Endothelial cell of umbilical vein (primary cell): ENCODE data around the gene REPS2. TPM values are rescaled to one million over a fixed set of nuclear protein-coding genes. Genes with fewer than 3 reads are reported as not detected.
"Not testable (repeated sequence)": the region's sequence is repeated elsewhere in the genome, so short reads cannot be mapped to it uniquely, and the experiment has no call there.

Experiments
- BruUV-seq: library from RNA; stranded (reverse); fragments of 400-500 nt; replicated peaks from 2 replicates; lab custom pipeline; 2021; lab: Mats Ljungman, UMichigan
- CTCF ChIA-PET: fragments of 300-600, 350-600 bp; sonication (Branson Sonifier 250); formaldehyde crosslinking; loops from one replicate; lab custom pipeline; 2021; ENCODE audit warnings: antibody characterized with exemption, inconsistent platforms; lab: Charles Lee
- POLR2A ChIA-PET: fragments of 300-600, 350-600 bp; sonication (Branson Sonifier 250); formaldehyde crosslinking; loops from one replicate; lab custom pipeline; 2021; ENCODE audit warnings: antibody characterized with exemption, inconsistent platforms; lab: Charles Lee
- DNase-seq: peaks from one replicate; pipeline ENCODE4 v3.0.0-alpha.2; 2011; ENCODE audit warnings: low read depth, low spot score
- FAIRE-seq: peaks from 2 replicates; lab custom pipeline; 2011; peaks lifted over from hg19 to GRCh38; lab: Jason Lieb, UNC
- H2AFZ ChIP-seq: 2 replicates; pipeline ENCODE4 v1.6.0; 2012; ENCODE audit warnings: low read depth, low read length, control low read depth, inconsistent platforms
- H3K27ac ChIP-seq: 2 replicates; pipeline ENCODE4 v1.5.1; 2011; ENCODE audit warnings: low read depth, mild to moderate bottlenecking, control low read depth, low read length, moderate library complexity; ENCODE audit not compliant: insufficient read depth
- H3K27me3 ChIP-seq, 2 experiments: 2 replicates each; pipeline versions ENCODE4 v1.6.0 to v1.6.1; 2011; ENCODE audit warnings: low read length in 2 of 2, mixed read lengths in 1 of 2; ENCODE audit not compliant: control insufficient read depth in 2 of 2, insufficient read depth in 2 of 2
- H3K36me3 ChIP-seq, 2 experiments: 2 replicates in 1 of 2; 3 replicates in 1 of 2; pipeline ENCODE4 v1.5.1; 2011; ENCODE audit warnings: low read length in 2 of 2, mild to moderate bottlenecking in 1 of 2, moderate library complexity in 1 of 2; ENCODE audit not compliant: control insufficient read depth in 2 of 2, insufficient read depth in 2 of 2; ENCODE audit errors: extremely low read depth in 1 of 2
- H3K4me1 ChIP-seq: 3 replicates; pipeline ENCODE4 v1.5.1; 2011; ENCODE audit warnings: mild to moderate bottlenecking, low read length; ENCODE audit not compliant: control insufficient read depth, insufficient read depth; ENCODE audit errors: extremely low read depth
- H3K4me2 ChIP-seq: 2 replicates; pipeline ENCODE4 v1.6.1; 2011; ENCODE audit warnings: low read length, control low read depth, mixed read lengths; ENCODE audit not compliant: insufficient read depth
- H3K4me3 ChIP-seq, 3 experiments: fragments of 200-600 bp in 1 of 3; sonication (generic), shearing (Covaris generic) in 1 of 3; replicated peaks in 1 of 3; 2 replicates each; pipeline ENCODE4 v1.5.1; 2011 to 2016; ENCODE audit warnings: control low read depth in 3 of 3, low read length in 3 of 3, mild to moderate bottlenecking in 2 of 3, inconsistent platforms in 1 of 3, low read depth in 1 of 3, moderate library complexity in 1 of 3; ENCODE audit not compliant: insufficient read depth in 1 of 3
- H3K79me2 ChIP-seq: 2 replicates; pipeline ENCODE4 v1.6.0; 2012; ENCODE audit warnings: low read length, inconsistent platforms; ENCODE audit not compliant: control insufficient read depth, insufficient read depth
- H3K9ac ChIP-seq: replicated peaks from 2 replicates; pipeline ENCODE3; 2011; ENCODE audit warnings: low read length, control low read depth; ENCODE audit not compliant: insufficient read depth; ENCODE audit errors: extremely low read depth
- H3K9me1 ChIP-seq: replicated peaks from 3 replicates; pipeline ENCODE4 v1.6.0; 2011; ENCODE audit warnings: mild to moderate bottlenecking, low read length; ENCODE audit not compliant: control insufficient read depth, insufficient read depth; ENCODE audit errors: extremely low read depth
- H3K9me3 ChIP-seq: replicated peaks from 2 replicates; pipeline ENCODE4 v1.5.1; 2012; ENCODE audit warnings: low read length, inconsistent platforms; ENCODE audit not compliant: control insufficient read depth, insufficient read depth
- H4K20me1 ChIP-seq: replicated peaks from 2 replicates; pipeline ENCODE3; 2011; ENCODE audit warnings: mild to moderate bottlenecking, low read length; ENCODE audit not compliant: control insufficient read depth, insufficient read depth; ENCODE audit errors: extremely low read depth
- EZH2 ChIP-seq: IDR thresholded peaks from 2 replicates; pipeline ENCODE4 v1.6.1; 2012; ENCODE audit warnings: borderline replicate concordance, low read depth, mild to moderate bottlenecking, moderate library complexity, low read length, inconsistent platforms; ENCODE audit not compliant: severe bottlenecking
- FOS ChIP-seq: IDR thresholded peaks from 2 replicates; pipeline ENCODE4 v1.6.1; 2011; ENCODE audit warnings: mild to moderate bottlenecking, low read length, moderate library complexity, borderline replicate concordance; ENCODE audit not compliant: insufficient read depth
- GATA2 ChIP-seq: IDR thresholded peaks from 2 replicates; pipeline ENCODE4 v1.7.0; 2011; ENCODE audit warnings: low read depth, mild to moderate bottlenecking, moderate library complexity, mixed read lengths, low read length; ENCODE audit not compliant: insufficient read length, insufficient read depth
- JUN ChIP-seq: IDR thresholded peaks from 2 replicates; pipeline ENCODE4 v1.6.1; 2011; ENCODE audit warnings: borderline replicate concordance, low read depth; ENCODE audit not compliant: insufficient read length, insufficient read depth
- MYC ChIP-seq: IDR thresholded peaks from one replicate; pipeline ENCODE4 v1.6.1; 2011; ENCODE audit warnings: mild to moderate bottlenecking, low read depth, low read length
- POLR2A ChIP-seq: IDR thresholded peaks from 2 replicates; pipeline ENCODE4 v1.6.1; 2012; ENCODE audit warnings: low read depth, mild to moderate bottlenecking, control low read depth, low read length
- POLR2AphosphoS5 ChIP-seq: IDR thresholded peaks from 2 replicates; pipeline ENCODE4 v1.6.1; 2012; ENCODE audit warnings: low read depth, mild to moderate bottlenecking, control low read depth, low read length, moderate library complexity; ENCODE audit not compliant: insufficient read depth
- dilution Hi-C: fragments of 300-500 bp; cut with MboI; formaldehyde crosslinking; loops from one replicate; pipeline ENCODE4 v1.15.0; 2019; ENCODE audit warnings: low sequenced_read_pairs; ENCODE audit not compliant: extremely low pct_ligation_motif_present
- intact Hi-C: fragments of 100-400 bp; cut with micrococcal nuclease; formaldehyde crosslinking; loops from one replicate; pipeline ENCODE4 v1.10.0; 2022
- polyA plus RNA-seq, 4 experiments: library from polyadenylated mRNA; depleted of rRNA in 3 of 4; stranded (reverse) in 3 of 4; unstranded in 1 of 4; fragments of >200 nt; gene quantifications; 2 replicates each; pipeline versions ENCODE4 v1.2.1 to v1.2.3, GENCODE V29; 2011 to 2012; ENCODE audit warnings: missing spikeins in 1 of 4
- total RNA-seq: library from RNA; stranded (reverse); gene quantifications from 2 replicates; pipeline ENCODE4 v1.2.3, GENCODE V29; 2021
- TF ChIP-seq, protein P1 (sequence below), 2 donors: IDR thresholded peaks; 1 replicate in 1 of 2; 2 replicates in 1 of 2; pipeline ENCODE4 v1.5.1; 2011; ENCODE audit warnings: low read length in 2 of 2, mild to moderate bottlenecking in 2 of 2, moderate library complexity in 2 of 2, control low read depth in 1 of 2, inconsistent platforms in 1 of 2, low read depth in 1 of 2; ENCODE audit not compliant: insufficient read depth in 1 of 2; ENCODE audit errors: extremely low read depth in 1 of 2
- TF ChIP-seq, protein P2 (sequence below): IDR thresholded peaks from 2 replicates; pipeline ENCODE4 v1.6.1; 2011; ENCODE audit not compliant: insufficient read depth, insufficient read length

Gene REPS2
- total and polyA plus RNA-seq, 2 donors (not counting 3 experiments of a cell fraction or from before 2014, with no cell fraction given) = 0.91 to 2.6 TPM

DNA sequence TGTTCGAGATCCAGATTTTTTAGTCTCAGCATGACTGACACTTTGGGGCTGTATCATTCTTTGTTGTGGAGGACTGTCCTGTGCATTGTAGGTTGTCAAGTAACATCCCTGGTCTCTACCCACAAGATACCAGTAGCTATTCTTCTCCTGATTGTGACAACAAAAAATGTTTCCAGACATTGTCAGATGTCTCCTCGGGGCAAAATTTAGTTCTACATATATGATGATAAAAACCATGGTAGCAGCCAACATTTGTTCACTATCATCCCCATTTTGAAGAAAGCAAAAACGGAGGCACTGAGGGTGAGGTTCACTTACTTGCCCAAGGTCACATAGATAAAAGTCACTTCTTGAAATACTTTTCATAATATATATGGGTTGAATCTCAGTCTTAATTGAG lies 11.3 kb downstream of the REPS2 start:
- Histone ChIP-seq H3K36me3 (no peaks in the 10 kb centered on the region), H3K9me1 (no peaks in the 10 kb centered on the region), H3K27me3 (no peaks in the 10 kb centered on the region), H3K9ac (no peak overlapping the region), H4K20me1 (no peaks in the 10 kb centered on the region), H3K4me1 (peaks cover 23% of the 10 kb centered on the region), H3K4me2 (no peak overlapping the region), H3K9me3 (no peaks in the 10 kb centered on the region), H3K79me2 (no peaks in the 10 kb centered on the region), H2AFZ (no peak overlapping the region), H3K27ac (no peak overlapping the region), H3K4me3 (no peak overlapping the region)
- no TSS peak for BruUV-seq
- DNase-seq = no peak
- dilution Hi-C loops (no loop called here), intact Hi-C loops (loop anchor here (5.0 kb wide), 1 partner anchor 80 kb away; no protein-coding TSS in a partner anchor)
- no peak for FAIRE-seq
- ChIA-PET CTCF (interaction anchor here (0.8 kb wide), 1 partner anchor 65 kb away, joined by 3 read pairs; no protein-coding TSS in a partner anchor), POLR2A (no interaction called here)
- TF ChIP-seq GATA2 (no peak), JUN (no peak)

DNA sequence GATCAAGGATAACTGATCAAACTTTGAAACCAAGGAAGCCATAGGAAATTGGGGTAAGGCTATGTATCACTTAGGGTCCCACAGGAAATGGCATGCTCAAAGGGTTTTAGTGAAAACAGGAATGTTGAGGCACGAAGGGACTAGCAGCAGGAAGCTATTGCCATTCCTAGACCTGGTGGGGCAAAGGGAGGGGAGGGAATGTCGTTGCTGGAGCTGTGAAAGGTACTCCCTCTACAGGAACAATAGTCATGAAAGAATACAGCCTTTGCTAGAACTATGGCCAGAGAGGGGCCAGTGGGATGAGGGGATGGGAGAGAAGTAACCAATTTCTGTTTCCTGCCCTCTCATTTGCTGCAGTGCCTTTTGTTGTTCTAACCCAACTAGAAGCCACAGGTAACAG lies 11.9 kb downstream of the REPS2 start:
- TF ChIP-seq FOS (no peak), MYC (no peak), POLR2AphosphoS5 (no peak), JUN (no peak), POLR2A (no peak), EZH2 (no peak), GATA2 (no peak)
- TF ChIP-seq, protein P1, sequence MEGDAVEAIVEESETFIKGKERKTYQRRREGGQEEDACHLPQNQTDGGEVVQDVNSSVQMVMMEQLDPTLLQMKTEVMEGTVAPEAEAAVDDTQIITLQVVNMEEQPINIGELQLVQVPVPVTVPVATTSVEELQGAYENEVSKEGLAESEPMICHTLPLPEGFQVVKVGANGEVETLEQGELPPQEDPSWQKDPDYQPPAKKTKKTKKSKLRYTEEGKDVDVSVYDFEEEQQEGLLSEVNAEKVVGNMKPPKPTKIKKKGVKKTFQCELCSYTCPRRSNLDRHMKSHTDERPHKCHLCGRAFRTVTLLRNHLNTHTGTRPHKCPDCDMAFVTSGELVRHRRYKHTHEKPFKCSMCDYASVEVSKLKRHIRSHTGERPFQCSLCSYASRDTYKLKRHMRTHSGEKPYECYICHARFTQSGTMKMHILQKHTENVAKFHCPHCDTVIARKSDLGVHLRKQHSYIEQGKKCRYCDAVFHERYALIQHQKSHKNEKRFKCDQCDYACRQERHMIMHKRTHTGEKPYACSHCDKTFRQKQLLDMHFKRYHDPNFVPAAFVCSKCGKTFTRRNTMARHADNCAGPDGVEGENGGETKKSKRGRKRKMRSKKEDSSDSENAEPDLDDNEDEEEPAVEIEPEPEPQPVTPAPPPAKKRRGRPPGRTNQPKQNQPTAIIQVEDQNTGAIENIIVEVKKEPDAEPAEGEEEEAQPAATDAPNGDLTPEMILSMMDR (IDR thresholded peaks at IDR 0.05; ENCODE audit: extremely low read depth in 1 of 2, insufficient read depth in 1 of 2, low read depth in 1 of 2, low read length in 2 of 2) = no peak
- TF ChIP-seq, protein P2, sequence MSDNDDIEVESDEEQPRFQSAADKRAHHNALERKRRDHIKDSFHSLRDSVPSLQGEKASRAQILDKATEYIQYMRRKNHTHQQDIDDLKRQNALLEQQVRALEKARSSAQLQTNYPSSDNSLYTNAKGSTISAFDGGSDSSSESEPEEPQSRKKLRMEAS = no peak
- ChIA-PET CTCF (interaction anchor here (0.8 kb wide), 1 partner anchor 66 kb away, joined by 3 read pairs; no protein-coding TSS in a partner anchor), POLR2A (no interaction called here)
- H3K79me2 ChIP-seq = no peaks in the 10 kb centered on the region
- peaks cover 18% of the 10 kb centered on the region for H3K4me1 ChIP-seq
- H3K27ac ChIP-seq = no peak overlapping the region
- H3K36me3 ChIP-seq = no peaks in the 10 kb centered on the region
- intact Hi-C loops = loop anchor here (5.0 kb wide), 1 partner anchor 79 kb away; no protein-coding TSS in a partner anchor
- FAIRE-seq (no peak), DNase-seq (no peak)
- H4K20me1 ChIP-seq = no peaks in the 10 kb centered on the region
- no peak overlapping the region for H2AFZ ChIP-seq
- BruUV-seq = no TSS peak
- H3K9ac ChIP-seq = no peak overlapping the region
- no peaks in the 10 kb centered on the region for H3K27me3 ChIP-seq
- H3K9me3 ChIP-seq = no peaks in the 10 kb centered on the region
- dilution Hi-C loops = no loop called here
- no peak overlapping the region for H3K4me3 ChIP-seq
- H3K9me1 ChIP-seq = no peaks in the 10 kb centered on the region
- H3K4me2 ChIP-seq = no peak overlapping the region

DNA sequence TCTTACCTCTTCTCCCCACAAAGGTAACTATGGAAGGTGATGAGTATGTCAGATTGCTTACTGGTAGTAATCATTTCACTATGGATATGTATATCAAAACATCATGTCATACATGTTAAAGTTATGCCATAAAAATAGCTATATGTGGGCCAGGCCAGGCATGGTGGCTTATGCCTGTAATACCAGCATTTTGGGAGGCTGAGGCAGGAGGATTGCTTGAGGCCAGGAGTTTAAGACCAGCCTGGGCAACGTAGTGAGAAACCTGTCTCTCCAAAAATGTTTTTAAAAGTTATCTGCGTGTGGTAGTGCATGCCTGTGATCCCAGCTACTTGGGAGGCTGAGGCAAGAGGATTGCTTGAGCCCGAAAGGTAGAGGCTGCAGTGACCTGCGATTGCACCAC lies 16.2 kb downstream of the REPS2 start:
- H2AFZ ChIP-seq, H3K4me2 ChIP-seq, H3K27me3 ChIP-seq, H3K27ac ChIP-seq, H3K4me1 ChIP-seq, FAIRE-seq, H3K9me1 ChIP-seq, intact Hi-C loops, H3K4me3 ChIP-seq, H4K20me1 ChIP-seq, dilution Hi-C loops, DNase-seq, H3K9ac ChIP-seq, H3K79me2 ChIP-seq, H3K9me3 ChIP-seq, BruUV-seq, POLR2A ChIA-PET, H3K36me3 ChIP-seq: not testable (repeated sequence)
- CTCF ChIA-PET = interaction anchor here (0.6 kb wide), 1 partner anchor 15 kb away, joined by 3 read pairs; no protein-coding TSS in a partner anchor
